HG02970 (cell line): ENCODE results near the gene SPRR2D.
"Not testable (repeated sequence)": the region's sequence is repeated elsewhere in the genome, so short reads cannot be mapped to it uniquely, and the experiment has no call there.

Experiments
- ATAC-seq: cut with Tn5 transposase; IDR thresholded peaks from one replicate; pipeline ENCODE4 v1.9.1; 2021; ENCODE audit warnings: mild to moderate bottlenecking, moderate library complexity, moderate number of reproducible peaks; ENCODE audit not compliant: unreplicated experiment, low FRiP score

Gene SPRR2D

DNA sequence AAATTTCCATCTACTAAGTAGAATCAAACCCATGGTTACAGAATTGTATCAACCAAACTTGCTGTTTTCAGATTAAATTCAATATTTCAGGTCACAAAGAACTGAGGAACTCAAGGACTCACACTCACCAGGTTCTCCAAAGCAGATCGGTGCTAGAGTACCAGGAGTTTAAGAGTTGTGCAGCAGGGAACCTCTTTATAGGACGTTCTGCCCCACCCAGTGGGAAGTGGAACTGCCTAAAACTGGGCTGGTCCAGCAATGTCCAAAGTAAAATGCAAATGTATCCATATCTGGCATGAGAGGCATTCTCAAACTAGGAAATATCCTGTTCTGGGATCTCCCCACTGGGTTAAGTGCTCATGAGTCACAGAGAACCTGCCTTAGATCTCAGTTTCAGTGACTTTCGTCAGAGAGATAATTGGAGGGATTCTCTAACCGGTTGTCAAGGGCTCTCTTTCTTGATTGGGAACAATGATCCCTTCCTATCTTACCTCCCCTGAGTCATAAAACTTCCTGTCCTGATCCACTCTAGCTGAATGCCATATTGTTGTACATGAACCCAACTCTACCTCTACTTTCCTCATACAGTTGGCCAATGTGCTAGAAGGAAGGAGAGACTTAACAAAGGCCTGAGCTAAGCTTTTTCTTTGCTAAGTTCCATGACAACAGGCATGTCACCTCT, at the start of gene SPRR2D:
SPRR2D (minus strand) TSS at position 171 of the 682 bp plus-strand sequence. CDS start 774 bp downstream, outside the sequence.
- no peak for ATAC-seq

- no peak for ATAC-seq
Measured at GRCh38 chr1:153087652-153088051, 46.7 kb upstream of the SPRR2D start.

- ATAC-seq = no peak
Measured at GRCh38 chr1:153081736-153082135, 40.8 kb upstream of the SPRR2D start.

DNA sequence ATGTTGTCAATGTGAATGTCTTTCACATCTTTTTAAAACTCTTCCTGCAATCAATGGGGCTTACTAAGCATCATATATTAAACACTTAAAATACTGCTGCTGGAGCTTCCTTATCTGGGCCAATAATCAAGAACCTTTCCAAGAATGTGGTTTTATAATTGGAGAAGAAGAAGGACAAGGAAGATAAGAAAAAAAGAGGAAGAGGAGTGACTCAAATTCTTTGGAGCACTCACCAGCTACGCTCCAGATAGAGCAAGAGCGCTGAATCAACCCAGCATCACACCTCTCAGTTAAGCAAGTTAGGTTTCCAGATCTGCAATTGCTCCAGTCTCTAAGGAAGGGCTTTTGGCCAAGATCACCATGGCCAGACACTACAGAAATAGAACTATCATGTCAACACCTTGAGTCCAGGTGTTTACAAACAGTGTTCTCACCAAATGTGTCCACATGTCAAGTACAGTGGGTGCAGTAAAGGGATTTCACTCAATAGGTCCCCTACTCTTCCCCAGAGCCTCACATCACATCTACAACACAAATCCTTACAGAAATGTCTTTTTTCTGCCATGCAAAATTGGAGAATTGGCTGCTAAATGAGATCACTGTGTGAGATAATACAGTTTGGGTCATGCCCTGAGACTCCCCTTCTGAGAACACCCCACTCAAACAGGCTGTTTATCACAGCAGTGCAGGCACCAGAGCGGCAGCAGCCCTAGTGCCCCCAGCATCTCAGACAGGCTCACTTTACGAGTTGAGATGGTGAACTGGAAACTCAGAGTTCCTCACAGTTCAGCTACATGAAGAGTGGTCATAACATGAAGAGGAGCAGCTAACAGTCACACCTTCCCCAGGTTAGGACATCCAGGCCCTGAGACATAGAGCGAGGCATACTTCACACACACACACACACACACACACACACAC, 32.1 kb upstream of the SPRR2D start:
- ATAC-seq = no peak

- no peak for ATAC-seq
Measured at GRCh38 chr1:153071511-153071910, 30.6 kb upstream of the SPRR2D start, which contains the start of gene SPRR2B. SPRR2B (minus strand) TSS chr1:153071611; CDS start chr1:153070839, 772 bp downstream.

GRCh38 chr1:153070243-153070642, 29.3 kb upstream of the SPRR2D start:
- ATAC-seq = no peak

DNA sequence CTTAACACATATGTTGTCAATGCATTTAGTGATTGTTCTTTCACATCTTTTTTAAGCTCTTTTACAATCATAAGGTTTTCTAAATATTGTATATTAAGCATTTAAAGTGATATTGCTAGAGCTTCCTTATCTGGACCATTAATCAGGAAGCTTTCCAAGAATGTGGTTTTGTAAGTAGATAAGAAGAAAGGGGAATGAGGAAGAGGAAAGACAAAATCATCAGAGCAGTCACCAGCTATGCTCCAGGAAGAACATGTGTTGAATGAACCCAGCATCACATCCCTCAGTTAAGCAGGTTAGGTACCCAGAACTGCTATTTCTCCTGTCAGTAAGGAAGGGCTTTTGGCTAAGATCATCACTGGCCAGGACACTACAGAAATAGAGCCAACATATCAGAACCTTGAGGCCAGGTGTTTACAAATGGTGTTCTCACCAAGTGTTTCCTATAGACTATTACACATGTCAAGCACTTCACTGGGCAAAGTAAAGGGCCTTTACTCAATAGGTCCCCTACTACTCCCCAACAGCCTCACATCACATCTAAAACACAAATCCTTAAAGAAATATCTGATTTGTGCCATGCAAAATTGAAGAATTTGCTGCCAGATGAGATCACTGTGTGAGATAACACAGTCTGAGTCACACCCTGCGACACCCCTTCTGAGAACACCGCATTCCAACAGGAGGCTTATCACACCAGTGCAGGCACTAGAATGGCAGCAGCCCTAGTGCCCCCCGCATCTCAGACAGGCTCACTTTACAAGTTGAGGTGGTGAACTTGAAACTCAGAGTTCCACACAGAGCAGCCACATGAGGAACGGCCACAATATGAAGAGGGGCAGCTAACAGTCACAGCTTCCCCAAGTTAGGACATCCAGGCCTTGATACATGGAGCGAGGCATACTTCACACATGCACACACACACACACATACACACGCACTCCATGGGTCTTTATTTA, 18.2 kb upstream of the SPRR2D start:
- no peak for ATAC-seq

DNA sequence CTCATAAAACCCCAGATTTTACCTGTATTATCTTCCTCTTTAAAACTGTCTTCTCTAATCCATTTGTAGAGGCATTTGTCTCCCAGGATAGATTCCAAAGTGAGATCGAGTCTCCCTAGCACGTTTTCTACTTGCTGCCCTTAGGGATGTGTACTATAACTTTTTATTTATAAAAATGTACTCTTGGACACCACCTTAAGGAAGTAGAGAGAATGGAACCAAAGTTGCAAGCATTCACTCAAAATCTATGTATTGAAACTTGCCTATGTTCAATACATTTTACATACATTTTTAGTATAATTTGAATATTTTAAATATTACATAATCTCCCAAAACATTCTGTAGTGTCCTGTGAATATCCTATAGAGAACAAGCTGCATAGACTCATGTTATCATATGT, 17.2 kb upstream of the SPRR2D start:
- no peak for ATAC-seq

GRCh38 chr1:153057375-153057774, 16.5 kb upstream of the SPRR2D start, which contains the start of gene SPRR2A:
SPRR2A (minus strand) TSS chr1:153057512; CDS start chr1:153056735, 777 bp downstream.
- ATAC-seq = no peak

- not testable (repeated sequence) for ATAC-seq
Measured at GRCh38 chr1:153056111-153056510, 15.2 kb upstream of the SPRR2D start.

GRCh38 chr1:153049211-153049610, 8.3 kb upstream of the SPRR2D start:
- no peak for ATAC-seq

DNA sequence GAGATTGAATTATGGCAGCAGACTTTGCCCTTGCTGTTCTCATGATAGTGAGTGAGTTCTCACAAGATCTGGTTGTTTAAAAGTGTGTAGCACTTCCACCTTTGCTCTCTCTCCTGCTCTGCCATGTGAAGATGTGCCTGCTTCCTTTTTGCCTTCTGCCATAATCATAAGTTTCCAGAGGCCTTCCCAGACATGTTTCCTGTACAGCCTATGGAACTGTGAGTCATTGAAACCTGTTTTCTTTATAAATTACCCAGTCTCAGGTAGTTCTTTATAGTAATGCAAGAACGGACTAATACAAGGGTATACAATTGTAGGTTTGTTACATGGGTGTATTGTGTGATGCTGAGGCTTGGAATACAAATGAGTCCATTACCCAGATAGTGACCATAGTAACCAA, 5.7 kb downstream of the SPRR2D start:
- ATAC-seq = no peak

- no peak for ATAC-seq
Measured at GRCh38 chr1:153032677-153033308, 8.1 kb downstream of the SPRR2D start.

- ATAC-seq = no peak
Measured at GRCh38 chr1:153032073-153032472, 8.8 kb downstream of the SPRR2D start.

GRCh38 chr1:153030895-153031294, 10.0 kb downstream of the SPRR2D start, which contains the start of gene SPRR1B:
SPRR1B (plus strand) TSS chr1:153031203; CDS start chr1:153032346, 1,143 bp downstream.
- ATAC-seq = no peak

- ATAC-seq = no peak
Measured at GRCh38 chr1:153028766-153029165, 12.2 kb downstream of the SPRR2D start.

DNA sequence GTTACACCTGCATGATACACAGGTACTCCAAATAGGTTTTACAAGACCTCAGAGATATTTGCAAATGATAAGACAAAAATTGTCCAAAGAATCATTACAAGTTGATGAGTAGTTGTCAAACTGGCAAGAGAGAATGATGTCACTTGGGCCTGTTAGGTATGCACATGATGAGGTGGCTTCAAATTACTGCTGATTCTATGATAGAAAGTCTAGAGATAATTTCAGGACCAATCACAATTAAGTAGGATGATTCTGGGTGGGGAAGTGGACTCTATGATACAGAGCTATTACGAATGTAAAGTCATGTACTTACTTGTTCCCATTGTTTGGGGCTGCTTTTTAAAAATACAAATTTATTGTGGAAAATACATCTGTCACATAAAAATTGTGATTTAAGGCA, 15.1 kb downstream of the SPRR2D start:
- ATAC-seq = no peak

DNA sequence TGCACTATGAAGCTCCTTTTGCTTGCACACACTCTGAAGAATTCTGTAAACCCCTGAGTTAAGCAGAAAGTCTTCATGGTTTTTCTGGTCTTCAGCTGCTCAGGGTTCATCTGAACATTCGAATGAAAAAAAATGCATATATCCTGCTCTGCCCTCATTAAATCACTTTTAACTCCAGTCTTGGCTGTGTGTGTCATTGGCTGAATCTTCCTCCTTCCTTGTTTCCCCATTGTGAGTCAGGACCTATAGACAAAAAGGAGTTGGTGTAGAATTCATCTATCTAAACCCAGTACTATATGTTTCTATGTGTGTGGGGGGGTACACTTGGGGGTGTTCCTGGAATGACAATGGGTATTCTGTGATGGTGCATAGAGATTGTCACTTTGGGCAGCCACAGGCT, 16.5 kb downstream of the SPRR2D start:
- ATAC-seq = no peak

- ATAC-seq = no peak
Measured at GRCh38 chr1:153023109-153023508, 17.8 kb downstream of the SPRR2D start.

GRCh38 chr1:153022340-153022739, 18.6 kb downstream of the SPRR2D start:
- ATAC-seq = not testable (repeated sequence)
